ENCODE data around the gene SERAC1. TPM values are rescaled to one million over a fixed set of nuclear protein-coding genes. Genes with fewer than 3 reads are reported as not detected.

SERAC1 gene
- total and polyA plus RNA-seq, 2 of the 4 experiments (the other 2 are of a cell fraction), result 7.7 to 15.6 TPM

DNA sequence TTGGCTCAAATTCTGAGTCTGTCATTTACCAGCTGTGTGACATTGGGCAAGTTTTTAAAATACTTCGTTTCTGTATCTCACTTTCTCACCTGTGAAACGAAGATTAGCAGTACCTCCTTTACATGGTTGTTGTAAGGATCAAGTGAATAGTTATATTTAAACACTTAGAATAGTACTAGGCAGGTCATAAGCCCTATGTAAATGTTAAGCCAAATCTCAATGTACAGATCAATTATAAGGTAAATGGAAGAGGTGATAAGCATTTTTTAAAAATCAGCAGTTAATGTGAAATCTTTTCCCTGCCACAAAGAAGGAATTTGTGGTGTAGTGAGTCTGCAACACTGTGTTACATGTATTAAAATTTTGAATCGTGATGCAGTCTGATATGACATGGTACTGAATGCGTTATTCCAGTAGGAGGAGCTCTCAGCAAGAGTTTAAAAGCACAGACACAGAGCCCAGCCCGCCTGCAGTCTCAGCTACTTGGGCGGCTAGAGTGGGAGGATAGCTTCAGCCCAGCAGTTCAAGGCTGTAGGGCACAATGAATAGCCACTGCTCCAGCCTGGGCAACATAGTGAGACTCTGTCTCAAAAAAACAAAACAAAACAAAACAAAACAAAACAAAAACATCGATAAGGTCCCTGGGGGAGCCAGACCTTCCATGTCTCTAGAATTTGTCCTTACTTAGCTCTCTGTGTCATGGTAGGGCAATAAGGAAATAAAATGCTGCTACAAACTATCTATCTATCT is 46.0 kb upstream of the SERAC1 start:
- POLR2A ChIA-PET (ENCODE audit: unreplicated experiment), result no interaction called here
- in situ Hi-C loops (cut with MboI; ENCODE audit: low sequenced_read_pairs), result loop anchor here (10.0 to 25.0 kb wide), 3 partner anchors 481 to 898 kb away; no protein-coding TSS in a partner anchor

More for the DNA sequence above, 46.0 kb upstream of the SERAC1 start:
- Histone ChIP-seq H2BK5ac (ENCODE audit: low read depth, low read length, poor library complexity, severe bottlenecking) (no peak overlapping the region), H3K23ac (ENCODE audit: low read depth, low read length) (no peak overlapping the region), H3K27ac (ENCODE audit: insufficient read depth, low read length) (no peak overlapping the region), H2AFZ (replicated peaks; ENCODE audit: low read length, poor library complexity) (no peak overlapping the region), H3K4me1 (ENCODE audit: control insufficient read depth, insufficient read depth, low read length) (peaks cover 2% of the 10 kb centered on the region), H3K27me3 (ENCODE audit: control insufficient read depth, insufficient read depth, low read length) (no peaks in the 10 kb centered on the region), H3K14ac (replicated peaks; ENCODE audit: low read depth, low read length) (no peak overlapping the region), H4K8ac (ENCODE audit: low read depth in 2 of 2, low read length in 2 of 2) (no peak overlapping the region), H2BK20ac (ENCODE audit: low read depth, low read length) (0 out of 2 replicates have a peak overlapping the region, but pooled peaks have one; percentile 38), H4K91ac (ENCODE audit: insufficient read depth, low read depth, low read length) (no peak overlapping the region), H3K56ac (ENCODE audit: extremely low read depth, insufficient read depth, low read length) (no peak overlapping the region), H2BK15ac (ENCODE audit: low read depth, low read length) (no peak overlapping the region), H4K5ac (ENCODE audit: low read depth, low read length) (no peak overlapping the region), H4K20me1 (ENCODE audit: insufficient read depth, low read length) (no peaks in the 10 kb centered on the region), H3K4me3 (ENCODE audit: insufficient read depth, low read depth, low read length) (no peak overlapping the region), H3K9me1 (ENCODE audit: insufficient read depth, low read length) (no peaks in the 10 kb centered on the region), H3K9me3 (ENCODE audit: control insufficient read depth, insufficient read depth, low read length) (0 out of 2 replicates have a peak, but pooled peaks cover 2% of the 10 kb centered on the region), H3K4ac (ENCODE audit: low read depth, low read length) (no peak overlapping the region), H3K18ac (ENCODE audit: low read depth, low read length) (no peak overlapping the region), H2AK5ac (ENCODE audit: low read depth, low read length) (no peak overlapping the region), H3K36me3 (ENCODE audit: control insufficient read depth, insufficient read depth, low read length) (no peaks in the 10 kb centered on the region), H3K4me2 (ENCODE audit: low read depth, low read length) (no peak overlapping the region), H3K9ac (ENCODE audit: low read depth, low read length) (no peak overlapping the region), H3K79me1 (ENCODE audit: low read depth in 1 of 2, low read length in 2 of 2) (no peaks in the 10 kb centered on the region), H2BK120ac (ENCODE audit: low read depth, low read length) (no peak overlapping the region), H2AK9ac (replicated peaks; ENCODE audit: low read depth, low read length, poor library complexity) (peak overlapping the region; percentile 2)
- CTCF ChIA-PET, result interaction anchor here (0.5 to 1.7 kb wide), 13 partner anchors 8 to 1012 kb away, joined by 3 to 12 read pairs (median 4); partner anchors contain the start of gene SYTL3
- intact Hi-C loops (cut with micrococcal nuclease) (loop anchor here (1.0 kb wide), 1 partner anchor 391 kb away; no protein-coding TSS in a partner anchor), dilution Hi-C loops (cut with HindIII; ENCODE audit: low sequenced_read_pairs, unreplicated experiment) (no loop called here)
- BruUV-seq (replicated peaks), result no TSS peak
- ATAC-seq (ENCODE audit: low read depth) (peak; percentile 99), DNase-seq (peak; percentile 83)
- 0% methylated on average over 1 of the region's 7 CpGs; no CpG with 5 or more reads in 1 of the 2 experiments for WGBS, 2 experiments (ENCODE audit: extremely low coverage in 2 of 2, insufficient read length in 1 of 2)
- TF ChIP-seq, protein P1, sequence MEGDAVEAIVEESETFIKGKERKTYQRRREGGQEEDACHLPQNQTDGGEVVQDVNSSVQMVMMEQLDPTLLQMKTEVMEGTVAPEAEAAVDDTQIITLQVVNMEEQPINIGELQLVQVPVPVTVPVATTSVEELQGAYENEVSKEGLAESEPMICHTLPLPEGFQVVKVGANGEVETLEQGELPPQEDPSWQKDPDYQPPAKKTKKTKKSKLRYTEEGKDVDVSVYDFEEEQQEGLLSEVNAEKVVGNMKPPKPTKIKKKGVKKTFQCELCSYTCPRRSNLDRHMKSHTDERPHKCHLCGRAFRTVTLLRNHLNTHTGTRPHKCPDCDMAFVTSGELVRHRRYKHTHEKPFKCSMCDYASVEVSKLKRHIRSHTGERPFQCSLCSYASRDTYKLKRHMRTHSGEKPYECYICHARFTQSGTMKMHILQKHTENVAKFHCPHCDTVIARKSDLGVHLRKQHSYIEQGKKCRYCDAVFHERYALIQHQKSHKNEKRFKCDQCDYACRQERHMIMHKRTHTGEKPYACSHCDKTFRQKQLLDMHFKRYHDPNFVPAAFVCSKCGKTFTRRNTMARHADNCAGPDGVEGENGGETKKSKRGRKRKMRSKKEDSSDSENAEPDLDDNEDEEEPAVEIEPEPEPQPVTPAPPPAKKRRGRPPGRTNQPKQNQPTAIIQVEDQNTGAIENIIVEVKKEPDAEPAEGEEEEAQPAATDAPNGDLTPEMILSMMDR (conservative IDR thresholded peaks at IDR 0.05; ENCODE audit: low read depth, low read length), result peak; percentile 87
- TF ChIP-seq MAZ (IDR thresholded peaks at IDR 0.05; ENCODE audit: borderline replicate concordance, low read depth, low read length) (no peak), SMC3 (IDR thresholded peaks at IDR 0.05; ENCODE audit: low read depth, low read length) (peak; percentile 67), RAD21 (IDR thresholded peaks at IDR 0.05; ENCODE audit: low read length) (peak; percentile 86)
- TF ChIP-seq, protein P2, sequence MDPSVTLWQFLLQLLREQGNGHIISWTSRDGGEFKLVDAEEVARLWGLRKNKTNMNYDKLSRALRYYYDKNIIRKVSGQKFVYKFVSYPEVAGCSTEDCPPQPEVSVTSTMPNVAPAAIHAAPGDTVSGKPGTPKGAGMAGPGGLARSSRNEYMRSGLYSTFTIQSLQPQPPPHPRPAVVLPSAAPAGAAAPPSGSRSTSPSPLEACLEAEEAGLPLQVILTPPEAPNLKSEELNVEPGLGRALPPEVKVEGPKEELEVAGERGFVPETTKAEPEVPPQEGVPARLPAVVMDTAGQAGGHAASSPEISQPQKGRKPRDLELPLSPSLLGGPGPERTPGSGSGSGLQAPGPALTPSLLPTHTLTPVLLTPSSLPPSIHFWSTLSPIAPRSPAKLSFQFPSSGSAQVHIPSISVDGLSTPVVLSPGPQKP (IDR thresholded peaks at IDR 0.05; ENCODE audit: borderline replicate concordance, low read depth, low read length), result no peak

Data from IMR-90 (cell line).